Neural progenitor cell (in vitro differentiated cells): ENCODE measurements around the gene ATF6. TPM values are rescaled to one million over a fixed set of nuclear protein-coding genes. Genes with fewer than 3 reads are reported as not detected.
A peak's percentile ranks its signal among the peaks of the same experiment; 100 is the strongest.
"Not testable (repeated sequence)": the region's sequence is repeated elsewhere in the genome, so short reads cannot be mapped to it uniquely, and the experiment has no call there.

Source experiments
- DNase-seq: peaks from one replicate; pipeline ENCODE4 v3.0.0-alpha.2; 2016; ENCODE audit warnings: low spot score
- H2AFZ ChIP-seq: fragments of 200-600 bp; sonication (generic); replicated peaks from 2 replicates; pipeline ENCODE4 v1.6.1; 2016; ENCODE audit warnings: antibody characterized with exemption
- H3F3A ChIP-seq: fragments of 200-600 bp; sonication (generic); 2 replicates; pipeline ENCODE4 v1.6.1; 2016; ENCODE audit warnings: antibody characterized with exemption, low read depth
- H3K27ac ChIP-seq: fragments of 200-600 bp; sonication (generic); 2 replicates; pipeline ENCODE4 v1.5.1; 2016; ENCODE audit warnings: mild to moderate bottlenecking
- H3K27me3 ChIP-seq: fragments of 200-600 bp; sonication (generic); 2 replicates; pipeline ENCODE4 v1.6.1; 2016; ENCODE audit warnings: mild to moderate bottlenecking, moderate library complexity
- H3K36me3 ChIP-seq: fragments of 200-600 bp; sonication (generic); 2 replicates; pipeline ENCODE4 v1.5.1; 2016
- H3K4me1 ChIP-seq: fragments of 200-600 bp; sonication (generic); 2 replicates; pipeline ENCODE4 v1.6.1; 2016; ENCODE audit warnings: mixed run types
- H3K4me2 ChIP-seq: fragments of 200-600 bp; sonication (generic); 2 replicates; pipeline ENCODE4 v1.6.1; 2016
- H3K4me3 ChIP-seq: fragments of 200-600 bp; sonication (generic); 2 replicates; pipeline ENCODE4 v1.5.1; 2016
- H3K79me2 ChIP-seq: fragments of 200-600 bp; sonication (generic); 2 replicates; pipeline ENCODE4 v1.6.1; 2016; ENCODE audit warnings: low read depth
- H3K9ac ChIP-seq: fragments of 200-600 bp; sonication (generic); 2 replicates; pipeline ENCODE4 v1.6.1; 2016
- H3K9me3 ChIP-seq: fragments of 200-600 bp; sonication (generic); 2 replicates; pipeline ENCODE4 v1.5.1; 2016; ENCODE audit warnings: low read depth
- H4K20me1 ChIP-seq: fragments of 200-600 bp; sonication (generic); 2 replicates; pipeline ENCODE4 v1.6.1; 2016; ENCODE audit warnings: low read depth
- H3K27ac Mint-ChIP-seq: 3 replicates; pipeline ENCODE4 v1.8.0; 2021; ENCODE audit warnings: mixed read lengths
- H3K27me3 Mint-ChIP-seq: 2 replicates; pipeline ENCODE4 v1.8.0; 2022; ENCODE audit warnings: low read depth, mild to moderate bottlenecking, inconsistent platforms, moderate library complexity, mixed read lengths; ENCODE audit not compliant: insufficient read depth
- H3K36me3 Mint-ChIP-seq: 3 replicates; pipeline ENCODE4 v1.8.0; 2021; ENCODE audit warnings: mixed read lengths
- H3K4me1 Mint-ChIP-seq: 3 replicates; pipeline ENCODE4 v1.8.0; 2021; ENCODE audit warnings: mixed read lengths
- H3K4me3 Mint-ChIP-seq: 3 replicates; pipeline ENCODE4 v1.8.0; 2021; ENCODE audit warnings: mild to moderate bottlenecking, moderate library complexity, mixed read lengths
- H3K9me3 Mint-ChIP-seq: 3 replicates; pipeline ENCODE4 v1.8.0; 2020; ENCODE audit warnings: mixed read lengths
- EZH2 ChIP-seq: fragments of 200-600 bp; sonication (generic); IDR thresholded peaks from 2 replicates; pipeline ENCODE4 v1.6.1; 2017; ENCODE audit warnings: antibody characterized with exemption, mild to moderate bottlenecking, moderate library complexity
- EZH2phosphoT487 ChIP-seq: fragments of 200-600 bp; sonication (generic); IDR thresholded peaks from 2 replicates; pipeline ENCODE4 v1.6.1; 2017; ENCODE audit warnings: antibody characterized with exemption
- total RNA-seq: library from RNA; depleted of rRNA; stranded (reverse); fragments of >200 nt; gene quantifications from 2 replicates; pipeline ENCODE4 v1.2.3, GENCODE V29; 2015; ENCODE audit warnings: low replicate concordance
- TF ChIP-seq, protein P1 (sequence below): fragments of 200-600 bp; sonication (generic); IDR thresholded peaks from 2 replicates; pipeline ENCODE4 v1.5.1; 2017; ENCODE audit warnings: antibody characterized with exemption, mild to moderate bottlenecking

ATF6 gene
- total RNA-seq, 1 donor from 2014 or later, result 31.7 TPM

DNA sequence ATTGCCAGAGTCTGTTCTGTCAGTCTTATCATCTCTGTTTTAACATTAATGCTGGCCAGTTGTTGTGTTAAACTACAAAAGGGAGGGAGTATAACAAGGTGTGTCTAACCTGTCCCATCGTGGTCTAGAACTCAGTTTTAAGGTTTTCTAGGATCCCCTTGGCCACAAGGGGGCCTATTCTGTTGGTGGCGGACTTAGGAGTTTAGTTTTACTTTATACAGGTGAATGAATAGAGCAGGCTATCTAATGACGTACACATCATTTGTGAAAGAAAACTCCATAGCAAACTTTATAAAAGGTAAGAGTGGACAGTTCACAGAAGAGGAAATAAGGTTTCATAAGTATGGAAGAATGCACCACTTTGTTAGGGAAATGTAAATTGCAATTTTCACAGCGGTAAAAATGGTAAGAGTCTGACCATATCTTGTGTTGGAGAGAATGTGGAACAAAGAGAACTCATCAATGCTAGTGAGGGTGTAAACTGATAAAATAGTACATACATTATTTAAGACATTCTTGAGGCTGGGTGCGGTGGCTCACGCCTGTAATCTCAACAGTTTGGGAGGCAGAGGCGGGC, 2.5 kb upstream of the ATF6 start:
- H3K4me1 Mint-ChIP-seq, result peaks cover 14% of the 10 kb centered on the region
- Histone ChIP-seq H3K27ac (no peak overlapping the region), H2AFZ (no peak overlapping the region), H3F3A (peaks cover 10% of the 10 kb centered on the region), H4K20me1 (no peaks in the 10 kb centered on the region), H3K4me3 (no peak overlapping the region), H3K27me3 (no peaks in the 10 kb centered on the region), H3K9me3 (no peaks in the 10 kb centered on the region), H3K4me1 (peaks cover 8% of the 10 kb centered on the region), H3K79me2 (peaks cover 15% of the 10 kb centered on the region), H3K36me3 (no peaks in the 10 kb centered on the region), H3K9ac (no peak overlapping the region), H3K4me2 (no peak overlapping the region)
- no peaks in the 10 kb centered on the region for H3K9me3 Mint-ChIP-seq
- H3K27ac Mint-ChIP-seq, result no peak overlapping the region
- H3K36me3 Mint-ChIP-seq, result peaks cover 5% of the 10 kb centered on the region
- DNase-seq, result peak; percentile 37
- TF ChIP-seq, protein P1, sequence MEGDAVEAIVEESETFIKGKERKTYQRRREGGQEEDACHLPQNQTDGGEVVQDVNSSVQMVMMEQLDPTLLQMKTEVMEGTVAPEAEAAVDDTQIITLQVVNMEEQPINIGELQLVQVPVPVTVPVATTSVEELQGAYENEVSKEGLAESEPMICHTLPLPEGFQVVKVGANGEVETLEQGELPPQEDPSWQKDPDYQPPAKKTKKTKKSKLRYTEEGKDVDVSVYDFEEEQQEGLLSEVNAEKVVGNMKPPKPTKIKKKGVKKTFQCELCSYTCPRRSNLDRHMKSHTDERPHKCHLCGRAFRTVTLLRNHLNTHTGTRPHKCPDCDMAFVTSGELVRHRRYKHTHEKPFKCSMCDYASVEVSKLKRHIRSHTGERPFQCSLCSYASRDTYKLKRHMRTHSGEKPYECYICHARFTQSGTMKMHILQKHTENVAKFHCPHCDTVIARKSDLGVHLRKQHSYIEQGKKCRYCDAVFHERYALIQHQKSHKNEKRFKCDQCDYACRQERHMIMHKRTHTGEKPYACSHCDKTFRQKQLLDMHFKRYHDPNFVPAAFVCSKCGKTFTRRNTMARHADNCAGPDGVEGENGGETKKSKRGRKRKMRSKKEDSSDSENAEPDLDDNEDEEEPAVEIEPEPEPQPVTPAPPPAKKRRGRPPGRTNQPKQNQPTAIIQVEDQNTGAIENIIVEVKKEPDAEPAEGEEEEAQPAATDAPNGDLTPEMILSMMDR, result peak; percentile 75
- TF ChIP-seq EZH2phosphoT487, result no peak
- peak overlapping the region; percentile 1 for H3K4me3 Mint-ChIP-seq
- H3K27me3 Mint-ChIP-seq, result no peaks in the 10 kb centered on the region

DNA sequence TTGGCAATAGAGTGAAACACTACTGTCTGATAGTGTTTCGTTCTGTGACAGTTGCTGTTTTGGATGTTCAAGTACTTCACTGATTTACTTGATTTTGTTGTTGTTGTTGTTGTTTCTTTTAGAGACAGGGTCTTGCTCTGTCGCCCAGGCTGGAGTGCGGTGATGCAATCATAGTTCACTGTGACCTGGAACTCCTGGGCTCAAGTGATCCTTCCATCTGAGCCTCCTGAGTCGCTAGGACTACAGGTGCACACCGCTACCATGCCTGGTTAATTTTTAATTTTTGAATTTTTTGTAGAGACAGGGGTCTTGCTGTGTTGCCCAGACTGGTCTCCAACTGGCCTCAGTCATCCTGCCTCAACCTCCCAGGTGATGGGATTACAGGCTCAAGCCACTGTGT, 2.3 kb downstream of the ATF6 start:
- peak overlapping the region; percentile 57 for H3K4me3 Mint-ChIP-seq
- H3K27me3 Mint-ChIP-seq, result no peaks in the 10 kb centered on the region
- Histone ChIP-seq H3K9me3 (no peaks in the 10 kb centered on the region), H3K4me3 (no peak overlapping the region), H3K4me2 (no peak overlapping the region), H3K36me3 (no peaks in the 10 kb centered on the region), H2AFZ (no peak overlapping the region), H3F3A (peaks cover 10% of the 10 kb centered on the region), H3K27me3 (no peaks in the 10 kb centered on the region), H3K27ac (no peak overlapping the region), H4K20me1 (no peaks in the 10 kb centered on the region), H3K9ac (no peak overlapping the region), H3K79me2 (peaks cover 30% of the 10 kb centered on the region), H3K4me1 (peaks cover 8% of the 10 kb centered on the region)
- H3K9me3 Mint-ChIP-seq, result no peaks in the 10 kb centered on the region
- H3K36me3 Mint-ChIP-seq, result no peaks in the 10 kb centered on the region
- TF ChIP-seq, protein P1, result no peak
- no peak for TF ChIP-seq EZH2phosphoT487
- no peak for TF ChIP-seq EZH2
- H3K4me1 Mint-ChIP-seq, result peaks cover 14% of the 10 kb centered on the region
- no peak for DNase-seq
- no peak overlapping the region for H3K27ac Mint-ChIP-seq

DNA sequence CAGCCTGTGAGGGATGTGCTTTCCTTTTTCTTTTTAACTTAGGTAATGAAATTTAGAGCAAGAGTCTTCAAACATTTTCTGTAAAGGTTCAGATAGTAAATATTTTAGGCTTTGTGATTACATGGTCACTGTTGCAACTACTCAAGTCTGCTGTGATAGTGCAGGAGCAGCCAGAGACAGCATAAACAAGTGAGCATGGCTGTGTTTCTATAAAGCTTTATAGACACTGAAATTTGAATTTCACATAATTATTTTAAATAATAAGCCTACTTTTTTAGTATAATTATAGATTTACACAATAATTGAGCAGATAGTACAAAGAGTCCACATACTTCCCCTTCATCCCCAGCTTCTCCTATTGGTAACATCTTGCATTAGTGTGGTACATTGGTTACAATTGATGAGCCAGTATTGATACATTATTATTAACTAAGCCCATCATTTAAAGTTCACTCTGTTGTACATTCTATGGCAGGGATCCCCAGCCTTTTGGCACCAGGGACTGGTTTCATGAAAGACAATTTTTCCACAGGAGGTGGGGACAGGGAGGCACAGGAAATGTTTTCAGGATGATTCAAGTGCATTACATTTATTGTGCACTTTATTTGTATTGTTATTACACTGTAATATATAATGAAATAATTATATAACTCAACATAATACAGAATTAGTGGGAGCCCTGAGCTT, 3.0 kb downstream of the ATF6 start:
- no peaks in the 10 kb centered on the region for H3K9me3 ChIP-seq
- H3K27ac ChIP-seq, result no peak overlapping the region
- Mint-ChIP-seq H3K27me3 (no peaks in the 10 kb centered on the region), H3K36me3 (no peaks in the 10 kb centered on the region), H3K4me3 (no peak overlapping the region), H3K4me1 (peaks cover 14% of the 10 kb centered on the region), H3K9me3 (no peaks in the 10 kb centered on the region), H3K27ac (no peak overlapping the region)
- H3K9ac ChIP-seq, result no peak overlapping the region
- peaks cover 8% of the 10 kb centered on the region for H3K4me1 ChIP-seq
- H3F3A ChIP-seq, result peaks cover 10% of the 10 kb centered on the region
- DNase-seq, result no peak
- no peaks in the 10 kb centered on the region for H3K36me3 ChIP-seq
- no peaks in the 10 kb centered on the region for H3K27me3 ChIP-seq
- H3K4me2 ChIP-seq, result no peak overlapping the region
- TF ChIP-seq EZH2 (no peak), EZH2phosphoT487 (no peak)
- TF ChIP-seq, protein P1, result no peak
- no peaks in the 10 kb centered on the region for H4K20me1 ChIP-seq
- H2AFZ ChIP-seq, result no peak overlapping the region
- no peak overlapping the region for H3K4me3 ChIP-seq
- peaks cover 30% of the 10 kb centered on the region for H3K79me2 ChIP-seq

DNA sequence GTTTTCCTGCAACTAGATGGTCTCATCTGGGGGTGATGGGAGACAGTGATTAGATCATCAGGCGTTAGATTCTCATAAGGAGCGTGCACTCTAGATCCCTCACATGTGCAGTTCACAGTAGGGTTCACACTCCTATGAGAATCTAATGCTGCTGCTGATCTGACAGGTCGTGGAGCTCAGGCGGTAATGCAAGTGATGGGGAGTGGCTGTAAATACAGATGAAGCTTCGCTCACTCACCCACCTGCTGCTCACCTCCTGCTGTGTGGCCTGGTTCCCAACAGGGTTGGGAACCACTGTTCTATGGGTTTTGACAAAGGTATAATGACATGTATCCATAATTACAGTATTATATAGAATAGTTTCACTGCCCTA, 3.5 kb downstream of the ATF6 start:
- H3K9ac ChIP-seq, H3K27me3 ChIP-seq, H3K9me3 ChIP-seq, H3K27ac ChIP-seq, H3K4me1 ChIP-seq, H3K4me2 ChIP-seq, H3K4me3 Mint-ChIP-seq, H2AFZ ChIP-seq, H3K27me3 Mint-ChIP-seq, H3K27ac Mint-ChIP-seq, H3F3A ChIP-seq, H3K36me3 ChIP-seq, H3K4me3 ChIP-seq, H3K9me3 Mint-ChIP-seq, H4K20me1 ChIP-seq, H3K36me3 Mint-ChIP-seq, DNase-seq: not testable (repeated sequence)
- peaks cover 14% of the 10 kb centered on the region for H3K4me1 Mint-ChIP-seq
- H3K79me2 ChIP-seq, result peaks cover 30% of the 10 kb centered on the region
